Endodermal cell (in vitro differentiated cells): ENCODE data around the gene ITGB1BP2. TPM values are rescaled to one million over a fixed set of nuclear protein-coding genes. Genes with fewer than 3 reads are reported as not detected.

Experiments
- DNase-seq: peaks from one replicate; pipeline ENCODE4 v3.0.0-alpha.2; 2017
- H3K27ac ChIP-seq: 2 replicates; pipeline ENCODE4 v1.5.1; 2013; ENCODE audit warnings: mild to moderate bottlenecking, low read depth, low read length, moderate library complexity
- H3K27me3 ChIP-seq: 2 replicates; pipeline ENCODE4 v1.6.1; 2013; ENCODE audit warnings: mild to moderate bottlenecking, low read length, moderate library complexity; ENCODE audit not compliant: insufficient read depth, control insufficient read depth, poor library complexity, severe bottlenecking
- H3K36me3 ChIP-seq: 2 replicates; pipeline ENCODE4 v1.7.0; 2013; ENCODE audit warnings: mild to moderate bottlenecking, low read length, moderate library complexity; ENCODE audit not compliant: control insufficient read depth, insufficient read depth
- H3K4me1 ChIP-seq: one replicate; pipeline ENCODE4 v1.7.0; 2013; ENCODE audit warnings: low read length; ENCODE audit not compliant: control insufficient read depth, insufficient read depth
- H3K4me3 ChIP-seq: 2 replicates; pipeline ENCODE4 v1.5.1; 2013; ENCODE audit warnings: mild to moderate bottlenecking, low read length, moderate library complexity
- H3K9ac ChIP-seq: 2 replicates; pipeline ENCODE4 v1.6.1; 2013; ENCODE audit warnings: mild to moderate bottlenecking, low read length, moderate library complexity; ENCODE audit not compliant: poor library complexity, severe bottlenecking; ENCODE audit errors: extremely low read depth
- H3K9me3 ChIP-seq: 2 replicates; pipeline ENCODE4 v1.6.1; 2013; ENCODE audit warnings: mild to moderate bottlenecking, low read length, moderate library complexity; ENCODE audit not compliant: control insufficient read depth
- H3K27ac Mint-ChIP-seq: 2 replicates; pipeline ENCODE4 v1.8.0; 2020; ENCODE audit warnings: mixed read lengths
- H3K27me3 Mint-ChIP-seq: 2 replicates; pipeline ENCODE4 v1.8.0; 2021; ENCODE audit warnings: mild to moderate bottlenecking, mixed read lengths; ENCODE audit not compliant: insufficient read depth
- H3K36me3 Mint-ChIP-seq: 2 replicates; pipeline ENCODE4 v1.8.0; 2020; ENCODE audit warnings: low read depth, mixed read lengths
- H3K4me1 Mint-ChIP-seq: 2 replicates; pipeline ENCODE4 v1.8.0; 2020; ENCODE audit warnings: mixed read lengths
- H3K4me3 Mint-ChIP-seq: 2 replicates; pipeline ENCODE4 v1.8.0; 2020; ENCODE audit warnings: mild to moderate bottlenecking, moderate library complexity, mixed read lengths
- H3K9me3 Mint-ChIP-seq: 2 replicates; pipeline ENCODE4 v1.8.0; 2020; ENCODE audit warnings: mild to moderate bottlenecking, mixed read lengths
- WGBS, 2 experiments: methylation state at CpG; one replicate each; pipeline versions ENCODE4 v1.1.5 to v1.1.7; 2013; ENCODE audit warnings: missing lambda C conversion rate in 2 of 2, mixed read lengths in 1 of 2; ENCODE audit not compliant: insufficient coverage in 1 of 2, insufficient read length in 1 of 2; 5-methylcytosine and 5-hydroxymethylcytosine counted together
- long read RNA-seq, 4 experiments: library from polyadenylated mRNA in 2 of 4; library from RNA in 1 of 4; library from capped mRNA in 1 of 4; stranded (forward) in 3 of 4; unstranded in 1 of 4; transcript quantifications; one replicate each; pipeline ENCODE4 v2.0.0, GENCODE V29; 2020 to 2021; ENCODE audit warnings: inconsistent platforms in 1 of 4
- polyA plus RNA-seq, 2 experiments: library from polyadenylated mRNA; stranded (reverse); fragments of 50-300 nt; gene quantifications; one replicate each; pipeline ENCODE4 v1.2.3, GENCODE V29; 2013
- total RNA-seq, 2 donors: library from RNA; stranded (reverse); fragmentation: NEBNext Ultra II Directional in 1 of 2; extraction: Animal tissue kit (Norgen Biotek cat#: 25700) in 1 of 2; gene quantifications; 2 replicates in 1 of 2; 3 replicates in 1 of 2; pipeline ENCODE4 v1.2.1, GENCODE V29; 2021
- TF ChIP-seq, protein P1 (sequence below): fragments of 200-600 bp; sonication (generic); conservative IDR thresholded peaks from 2 replicates; pipeline ENCODE4 v1.5.0; 2021; ENCODE audit warnings: antibody characterized with exemption, mild to moderate bottlenecking

The ITGB1BP2 gene
- total RNA-seq = 1 to 10 TPM; 4.1 to 6.1 TPM
- polyA plus RNA-seq (2013, experiment 1 of 2) = 2.0 TPM
- polyA plus RNA-seq (2013, experiment 2 of 2) = 3.1 TPM
- long read RNA-seq, experiment 1, partial matches to known transcripts = 0 of 1 reads
- long read RNA-seq, experiment 1, other reads (novel, unspliced or antisense) = 0 of 1 reads
- long read RNA-seq, experiment 2, partial matches to known transcripts = 0 of 1 reads
- long read RNA-seq, experiment 2, other reads (novel, unspliced or antisense) = 1 of 1 reads
- long read RNA-seq, experiment 3, partial matches to known transcripts = 1 of 1 reads
- long read RNA-seq, experiment 3, other reads (novel, unspliced or antisense) = 0 of 1 reads
- long read RNA-seq, experiment 4 = 0 reads

DNA sequence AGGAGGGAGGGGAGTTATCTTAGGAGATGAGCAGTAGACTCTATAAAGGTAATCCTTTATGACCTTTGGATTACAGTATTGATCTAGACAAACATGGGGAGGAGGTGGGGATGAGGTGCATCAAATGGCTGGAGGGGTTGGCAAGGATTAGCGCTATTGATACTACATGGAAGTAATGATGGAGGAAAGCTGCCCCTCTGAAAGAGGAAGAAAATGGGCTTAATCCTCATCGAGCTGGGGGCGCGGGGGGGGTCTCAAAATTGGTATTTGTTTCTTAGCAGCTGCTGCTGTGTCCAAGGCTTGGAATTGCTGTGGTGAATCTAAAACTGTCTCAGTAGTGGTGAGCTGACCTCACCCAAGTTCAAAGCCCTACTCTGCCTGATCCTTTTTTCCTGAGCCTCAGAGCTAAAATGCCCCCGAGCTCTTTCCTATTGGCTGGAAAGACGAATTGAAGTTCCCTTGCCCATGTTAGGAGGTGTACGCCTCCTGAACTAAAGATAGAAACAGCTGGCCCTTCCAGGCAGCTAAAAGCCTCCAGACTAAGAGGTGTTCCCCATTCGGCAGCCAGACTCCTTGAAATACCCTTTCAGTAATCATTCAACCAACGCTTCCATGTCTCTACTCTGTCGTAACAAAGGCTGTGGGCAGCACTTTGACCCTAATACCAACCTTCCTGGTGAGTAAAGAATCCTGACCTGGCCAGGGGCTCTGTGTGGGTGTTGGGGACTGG lies at the start of gene ITGB1BP2:
Gene ITGB1BP2 (plus strand): TSS at position 556 of the 730 bp plus-strand sequence. CDS start 57 bp downstream, at position 613.
- H3K27me3 ChIP-seq = no peaks in the 10 kb centered on the region
- no peak within 1 kb of the TSS for H3K4me3 Mint-ChIP-seq
- H3K4me1 Mint-ChIP-seq = peaks cover 2% of the 10 kb centered on the region
- WGBS, 2 experiments = 93 to 94% methylated on average over 3 to 10 of the region's 10 CpGs
- peaks cover 49% of the 10 kb centered on the region for H3K36me3 ChIP-seq
- no peaks in the 10 kb centered on the region for H3K9me3 ChIP-seq
- H3K27ac ChIP-seq = no peak within 1 kb of the TSS
- no peaks in the 10 kb centered on the region for H3K4me1 ChIP-seq
- peaks cover 62% of the 10 kb centered on the region for H3K9me3 Mint-ChIP-seq
- peaks cover 53% of the 10 kb centered on the region for H3K36me3 Mint-ChIP-seq
- TF ChIP-seq, protein P1, sequence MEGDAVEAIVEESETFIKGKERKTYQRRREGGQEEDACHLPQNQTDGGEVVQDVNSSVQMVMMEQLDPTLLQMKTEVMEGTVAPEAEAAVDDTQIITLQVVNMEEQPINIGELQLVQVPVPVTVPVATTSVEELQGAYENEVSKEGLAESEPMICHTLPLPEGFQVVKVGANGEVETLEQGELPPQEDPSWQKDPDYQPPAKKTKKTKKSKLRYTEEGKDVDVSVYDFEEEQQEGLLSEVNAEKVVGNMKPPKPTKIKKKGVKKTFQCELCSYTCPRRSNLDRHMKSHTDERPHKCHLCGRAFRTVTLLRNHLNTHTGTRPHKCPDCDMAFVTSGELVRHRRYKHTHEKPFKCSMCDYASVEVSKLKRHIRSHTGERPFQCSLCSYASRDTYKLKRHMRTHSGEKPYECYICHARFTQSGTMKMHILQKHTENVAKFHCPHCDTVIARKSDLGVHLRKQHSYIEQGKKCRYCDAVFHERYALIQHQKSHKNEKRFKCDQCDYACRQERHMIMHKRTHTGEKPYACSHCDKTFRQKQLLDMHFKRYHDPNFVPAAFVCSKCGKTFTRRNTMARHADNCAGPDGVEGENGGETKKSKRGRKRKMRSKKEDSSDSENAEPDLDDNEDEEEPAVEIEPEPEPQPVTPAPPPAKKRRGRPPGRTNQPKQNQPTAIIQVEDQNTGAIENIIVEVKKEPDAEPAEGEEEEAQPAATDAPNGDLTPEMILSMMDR = no peak
- H3K9ac ChIP-seq = no peak within 1 kb of the TSS
- H3K27me3 Mint-ChIP-seq = no peaks in the 10 kb centered on the region
- H3K4me3 ChIP-seq = no peak within 1 kb of the TSS
- peak within 1 kb of the TSS; percentile 65 for H3K27ac Mint-ChIP-seq
- no peak for DNase-seq

DNA sequence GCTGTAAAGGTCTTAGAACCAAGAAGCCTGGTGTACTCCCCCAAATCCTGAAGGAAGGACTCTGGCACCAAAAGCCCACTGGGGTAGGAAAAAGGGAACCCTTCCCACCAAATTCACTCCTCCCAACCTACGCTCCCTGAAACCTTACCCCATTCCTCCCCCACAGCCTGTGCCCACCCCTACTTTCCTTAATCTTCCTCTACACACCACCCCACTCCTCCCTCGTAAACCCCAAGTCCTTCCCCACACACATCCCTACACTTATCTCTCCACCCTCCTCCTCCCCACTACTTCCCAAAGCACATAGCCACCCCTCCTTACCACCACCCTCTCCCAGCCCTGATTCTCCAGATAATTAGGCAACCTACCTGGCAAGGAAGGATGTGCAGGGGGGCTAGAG lies 49.3 kb upstream of the ITGB1BP2 start:
- TF ChIP-seq, protein P1 = no peak

DNA sequence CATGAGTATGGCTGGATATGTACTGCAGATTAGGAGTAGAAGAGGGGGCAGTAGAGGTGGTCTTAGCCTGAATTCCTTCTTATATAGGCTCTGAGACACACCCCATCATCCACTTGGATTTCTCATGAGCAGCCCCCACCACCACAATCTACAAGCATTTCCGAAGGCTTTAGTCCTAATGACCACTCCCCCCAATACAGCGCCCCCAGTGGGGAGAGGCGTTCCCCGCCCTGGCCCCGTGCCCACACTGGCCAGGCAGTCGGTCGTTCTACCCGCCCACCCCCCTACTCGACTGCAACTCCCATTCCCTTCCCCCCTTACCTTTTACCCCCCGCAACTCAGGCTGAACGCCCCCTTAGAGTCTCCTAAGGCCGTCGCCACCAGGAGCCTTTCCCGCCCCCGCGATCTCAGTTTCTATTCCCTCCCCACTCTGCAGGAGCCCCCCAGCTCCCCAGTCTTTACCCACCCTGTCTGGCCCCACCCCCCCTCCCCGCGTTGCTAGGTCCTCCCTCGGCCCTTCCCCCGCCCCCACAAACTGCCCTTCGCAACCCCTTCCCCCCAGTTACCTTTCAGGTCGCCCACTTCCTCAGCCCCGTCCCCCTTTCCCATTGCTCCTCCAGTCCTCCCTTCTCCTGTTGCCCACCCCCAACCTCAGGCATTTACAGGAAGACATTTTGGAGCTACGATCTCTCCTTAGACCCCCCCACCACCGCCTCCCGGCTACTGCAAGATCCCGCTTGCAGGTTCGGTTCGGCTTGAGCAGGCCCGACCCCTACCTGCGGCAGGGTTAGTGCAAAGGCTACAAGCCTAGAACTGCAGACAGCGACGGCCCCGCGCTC lies 48.1 kb upstream of the ITGB1BP2 start:
- H3K4me3 ChIP-seq = peak overlapping the region; percentile 83
- H3K4me1 ChIP-seq = no peaks in the 10 kb centered on the region
- peaks cover 16% of the 10 kb centered on the region for H3K36me3 ChIP-seq
- H3K27me3 ChIP-seq = no peaks in the 10 kb centered on the region
- Mint-ChIP-seq H3K4me3 (peak overlapping the region; percentile 91), H3K4me1 (peaks cover 8% of the 10 kb centered on the region), H3K27ac (peak overlapping the region; percentile 95), H3K36me3 (peaks cover 23% of the 10 kb centered on the region), H3K9me3 (peaks cover 53% of the 10 kb centered on the region), H3K27me3 (no peaks in the 10 kb centered on the region)
- DNase-seq = peak; percentile 78
- H3K9me3 ChIP-seq = no peaks in the 10 kb centered on the region
- 0% methylated on average over 1 to 22 of the region's 35 CpGs for WGBS, 2 experiments
- TF ChIP-seq, protein P1 = peak; percentile 66
- no peak overlapping the region for H3K27ac ChIP-seq
- peak overlapping the region; percentile 55 for H3K9ac ChIP-seq

More for the DNA sequence above, 49.3 kb upstream of the ITGB1BP2 start:
- 67% methylated on average over 2 of the region's 2 CpGs; no CpG with 5 or more reads in 1 of the 2 experiments for WGBS, 2 experiments
- peaks cover 34% of the 10 kb centered on the region for H3K36me3 Mint-ChIP-seq
- H3K9me3 Mint-ChIP-seq = peaks cover 62% of the 10 kb centered on the region
- H3K36me3 ChIP-seq = peaks cover 20% of the 10 kb centered on the region
- H3K27ac Mint-ChIP-seq = no peak overlapping the region
- no peak for DNase-seq
- H3K27me3 Mint-ChIP-seq = no peaks in the 10 kb centered on the region
- H3K4me3 Mint-ChIP-seq = peak overlapping the region; percentile 91
- H3K27me3 ChIP-seq = no peaks in the 10 kb centered on the region
- no peak overlapping the region for H3K27ac ChIP-seq
- H3K4me3 ChIP-seq = peak overlapping the region; percentile 83
- H3K4me1 ChIP-seq = no peaks in the 10 kb centered on the region
- peaks cover 8% of the 10 kb centered on the region for H3K4me1 Mint-ChIP-seq
- no peaks in the 10 kb centered on the region for H3K9me3 ChIP-seq
- H3K9ac ChIP-seq = no peak overlapping the region
